HepG2 (cell line): ENCODE results near the gene ICAM2. TPM values are rescaled to one million over a fixed set of nuclear protein-coding genes. Genes with fewer than 3 reads are reported as not detected.

ENCODE experiments used
- DMTF1 ChIP-seq: sonication (generic); formaldehyde crosslinking; IDR thresholded peaks from 2 replicates; pipeline ENCODE4 v1.4.0; 2020; ENCODE audit warnings: mild to moderate bottlenecking, missing genetic modification reagents
- DNMT3B ChIP-seq: conservative IDR thresholded peaks from 2 replicates; pipeline ENCODE4 v1.6.1; 2016; ENCODE audit warnings: missing biosample characterization, control low read depth
- KDM1A ChIP-seq: IDR thresholded peaks from 2 replicates; pipeline ENCODE4 v1.6.1; 2016; ENCODE audit warnings: missing compliant biosample characterization
- NR2C2 ChIP-seq: sonication (generic); formaldehyde crosslinking; IDR thresholded peaks from 2 replicates; pipeline ENCODE4 v1.4.0; 2020; ENCODE audit warnings: missing genetic modification reagents, mild to moderate bottlenecking, moderate library complexity, borderline replicate concordance
- PRPF4 ChIP-seq: fragments of 200-400 bp; formaldehyde crosslinking; IDR thresholded peaks from 2 replicates; pipeline ENCODE4 v1.6.1; 2016; ENCODE audit warnings: low read length, low read depth; ENCODE audit not compliant: poor library complexity, severe bottlenecking
- RORA ChIP-seq: sonication (generic); formaldehyde crosslinking; IDR thresholded peaks from 2 replicates; pipeline ENCODE4 v1.5.0; 2020; ENCODE audit warnings: mild to moderate bottlenecking, missing genetic modification reagents, moderate library complexity
- TBX2 ChIP-seq: sonication (generic); formaldehyde crosslinking; IDR thresholded peaks from 2 replicates; pipeline ENCODE4 v1.5.0; 2020; ENCODE audit warnings: missing genetic modification reagents, mild to moderate bottlenecking, borderline replicate concordance
- TFDP2 ChIP-seq: sonication (generic); formaldehyde crosslinking; IDR thresholded peaks from 2 replicates; pipeline ENCODE4 v1.4.0; 2020; ENCODE audit warnings: missing genetic modification reagents
- ZBTB14 ChIP-seq: sonication (generic); formaldehyde crosslinking; IDR thresholded peaks from 2 replicates; pipeline ENCODE4 v1.4.0; 2020; ENCODE audit warnings: missing genetic modification reagents
- ZFY ChIP-seq: sonication (generic); formaldehyde crosslinking; IDR thresholded peaks from 2 replicates; pipeline ENCODE4 v1.4.0; 2020; ENCODE audit warnings: missing genetic modification reagents
- ZHX2 ChIP-seq, 2 experiments: sonication (generic) in 1 of 2; formaldehyde crosslinking in 1 of 2; IDR thresholded peaks; 2 replicates each; pipeline versions ENCODE4 v1.6.1 to v1.9.0; 2014 to 2022; ENCODE audit warnings: antibody characterized with exemption in 1 of 2, borderline replicate concordance in 1 of 2, inconsistent platforms in 1 of 2, low read depth in 1 of 2, missing genetic modification reagents in 1 of 2
- ZNF235 ChIP-seq: sonication (generic); formaldehyde crosslinking; IDR thresholded peaks from 2 replicates; pipeline ENCODE4 v1.8.1; 2023; ENCODE audit warnings: mild to moderate bottlenecking, missing genetic modification reagents, borderline replicate concordance
- ZNF3 ChIP-seq: IDR thresholded peaks from 2 replicates; pipeline ENCODE4 v1.7.0; 2017; ENCODE audit warnings: inconsistent platforms
- ZNF335 ChIP-seq: sonication (generic); formaldehyde crosslinking; IDR thresholded peaks from 2 replicates; pipeline ENCODE4 v1.4.0; 2020; ENCODE audit warnings: missing genetic modification reagents
- ZNF44 ChIP-seq: sonication (generic); formaldehyde crosslinking; IDR thresholded peaks from 2 replicates; pipeline ENCODE4 v1.5.1; 2020; ENCODE audit warnings: mild to moderate bottlenecking, missing genetic modification reagents
- ZNF614 ChIP-seq: IDR thresholded peaks from 2 replicates; pipeline ENCODE4 v1.6.1; 2018; ENCODE audit warnings: missing biosample characterization, missing genetic modification reagents, inconsistent platforms, borderline replicate concordance
- ZNF746 ChIP-seq: sonication (generic); formaldehyde crosslinking; IDR thresholded peaks from 2 replicates; pipeline ENCODE4 v1.8.0; 2022; ENCODE audit warnings: mild to moderate bottlenecking, missing genetic modification reagents
- ZNF766 ChIP-seq: sonication (generic); formaldehyde crosslinking; IDR thresholded peaks from 2 replicates; pipeline ENCODE4 v1.5.0; 2020; ENCODE audit warnings: missing genetic modification reagents, borderline replicate concordance
- polyA plus RNA-seq, 8 experiments: library from polyadenylated mRNA; depleted of rRNA in 3 of 8; stranded (reverse) in 7 of 8; unstranded in 1 of 8; fragments of >200 nt; fragmentation: Illumina TruSeq in 4 of 8; extraction: Trizol in 4 of 8; gene quantifications; 2 replicates each; pipeline versions ENCODE4 v1.2.1 to v1.2.3, GENCODE V29; 2011 to 2016; ENCODE audit warnings: low read depth in 4 of 8, missing spikeins in 1 of 8, mixed read lengths in 1 of 8; ENCODE audit not compliant: insufficient read depth in 1 of 8
- total RNA-seq, 5 experiments: library from RNA; depleted of rRNA; stranded (reverse); fragments of >200 nt; fragmentation: Illumina TruSeq; extraction: Trizol; gene quantifications; 2 replicates each; pipeline ENCODE4 v1.2.3, GENCODE V29; 2016; ENCODE audit warnings: low read depth in 1 of 5

Gene ICAM2
- total and polyA plus RNA-seq, 2 of the 13 experiments (the other 11 are each of a cell fraction or from before 2014, with no cell fraction given) = 10.9 to 20.8 TPM

GRCh38 chr17:64024781-64025731 lies 4.6 kb upstream of the ICAM2 start (continued):
- no peak for TF ChIP-seq ZHX2 (IDR thresholded peaks at IDR 0.05; ENCODE audit: low read depth)
- no peak for TF ChIP-seq ZHX2 (CRISPR knock-in tag; IDR thresholded peaks at IDR 0.05; ENCODE audit: borderline replicate concordance)
- TF ChIP-seq PRPF4 = no peak
- TF ChIP-seq RORA (CRISPR knock-in tag) = no peak
- no peak for TF ChIP-seq ZBTB14 (CRISPR knock-in tag)
- no peak for TF ChIP-seq ZNF614 (CRISPR knock-in tag)
- 0 out of 2 replicates have a peak, but pooled peaks have one; percentile 18 for TF ChIP-seq ZNF335 (CRISPR knock-in tag)
- TF ChIP-seq TBX2 (CRISPR knock-in tag) = 0 out of 2 replicates have a peak, but pooled peaks have one; percentile 4
- TF ChIP-seq NR2C2 (CRISPR knock-in tag) = no peak
- TF ChIP-seq ZNF235 (CRISPR knock-in tag) = no peak
- TF ChIP-seq ZNF3 (CRISPR knock-in tag) = peak; percentile 64; the same call in 1 of the 2 replicates
- TF ChIP-seq ZNF766 (CRISPR knock-in tag) = no peak
- no peak for TF ChIP-seq DNMT3B
- no peak for TF ChIP-seq ZNF746 (CRISPR knock-in tag)
- no peak for TF ChIP-seq ZFY (CRISPR knock-in tag)
- TF ChIP-seq DMTF1 (CRISPR knock-in tag) = no peak
- TF ChIP-seq TFDP2 = 0 out of 2 replicates have a peak, but pooled peaks have one; percentile 9
- TF ChIP-seq KDM1A (CRISPR knock-in tag) = peak; percentile 77; the same call in 1 of the 2 replicates
- no peak for TF ChIP-seq ZNF44 (CRISPR knock-in tag)
